Activated naive CD8-positive, alpha-beta T cell treated with anti-CD3 and anti-CD28 coated beads, Interleukin-2, amount 10 ng/mL, durations not matched to agents 7 days and 5 days (primary cell): ENCODE results near the gene KLHL35. TPM values are rescaled to one million over a fixed set of nuclear protein-coding genes. Genes with fewer than 3 reads are reported as not detected.

Experiments used
- ATAC-seq: fragments of 150-1000 bp; cut with Tn5 transposase; one replicate; pipeline ENCODE4 v1.10.0; 2021; ENCODE audit warnings: low read depth, moderate library complexity
- POLR2A ChIA-PET: fragments of 350-600 bp; sonication (Branson Sonifier 250); formaldehyde crosslinking; loops from one replicate; lab custom pipeline; 2021; ENCODE audit warnings: antibody characterized with exemption; lab: Charles Lee
- DNase-seq: peaks from one replicate; pipeline ENCODE4 v3.0.0; 2021
- H3K27ac Mint-ChIP-seq: one replicate; pipeline ENCODE4 v1.8.0; 2022; ENCODE audit warnings: mild to moderate bottlenecking, mixed read lengths
- H3K27me3 Mint-ChIP-seq: one replicate; pipeline ENCODE4 v1.8.0; 2022; ENCODE audit warnings: mild to moderate bottlenecking, moderate library complexity, mixed read lengths
- H3K36me3 Mint-ChIP-seq: one replicate; pipeline ENCODE4 v1.8.0; 2021; ENCODE audit warnings: mild to moderate bottlenecking, mixed read lengths
- H3K4me1 Mint-ChIP-seq: one replicate; pipeline ENCODE4 v1.8.0; 2021; ENCODE audit warnings: mixed read lengths
- H3K4me3 Mint-ChIP-seq: one replicate; pipeline ENCODE4 v1.8.0; 2022; ENCODE audit warnings: mild to moderate bottlenecking, moderate library complexity, mixed read lengths
- H3K9me3 Mint-ChIP-seq: one replicate; pipeline ENCODE4 v1.8.0; 2021; ENCODE audit warnings: mixed read lengths
- total RNA-seq, 2 experiments: library from RNA; stranded (reverse); gene quantifications; one replicate each; pipeline ENCODE4 v1.2.3, GENCODE V29; 2021

KLHL35 gene
- total RNA-seq, 2 experiments from 2014 or later = 0.55 to 0.65 TPM

- Mint-ChIP-seq H3K4me1 (peaks cover 23% of the 10 kb centered on the region), H3K27me3 (peaks cover 2% of the 10 kb centered on the region), H3K9me3 (no peaks in the 10 kb centered on the region), H3K36me3 (peaks cover 5% of the 10 kb centered on the region), H3K27ac (peak overlapping the region; percentile 99), H3K4me3 (peak overlapping the region; percentile 88)
- POLR2A ChIA-PET = interaction anchor here (0.8 to 3.4 kb wide), 9 partner anchors 15 to 134 kb away, joined by 3 to 21 read pairs (median 3); partner anchors contain the start of gene GDPD5
- ATAC-seq = peak; percentile 83
- DNase-seq = peak; percentile 82
These were observed 42.1 kb upstream of the KLHL35 start for GRCh38 chr11:75474878-75475766.

GRCh38 chr11:75474240-75474639, 41.2 kb upstream of the KLHL35 start:
- ATAC-seq (no peak), DNase-seq (no peak)
- Mint-ChIP-seq H3K27me3 (peaks cover 2% of the 10 kb centered on the region), H3K27ac (no peak overlapping the region), H3K4me3 (no peak overlapping the region), H3K36me3 (peaks cover 1% of the 10 kb centered on the region), H3K4me1 (peaks cover 23% of the 10 kb centered on the region), H3K9me3 (no peaks in the 10 kb centered on the region)
- POLR2A ChIA-PET = interaction anchor here (3.4 kb wide), 1 partner anchor 51 kb away, joined by 21 read pairs; the partner anchor contains the start of gene GDPD5

- Mint-ChIP-seq H3K27me3 (peaks cover 4% of the 10 kb centered on the region), H3K9me3 (no peaks in the 10 kb centered on the region), H3K4me1 (peaks cover 23% of the 10 kb centered on the region), H3K27ac (no peak overlapping the region), H3K4me3 (no peak overlapping the region), H3K36me3 (peaks cover 1% of the 10 kb centered on the region)
- ATAC-seq (no peak), DNase-seq (no peak)
- POLR2A ChIA-PET = no interaction called here
These were observed 40.7 kb upstream of the KLHL35 start for GRCh38 chr11:75473684-75474083.

GRCh38 chr11:75472081-75472732, 39.2 kb upstream of the KLHL35 start:
- Mint-ChIP-seq H3K36me3 (peaks cover 1% of the 10 kb centered on the region), H3K27me3 (peaks cover 4% of the 10 kb centered on the region), H3K27ac (no peak overlapping the region), H3K4me1 (peaks cover 18% of the 10 kb centered on the region), H3K9me3 (no peaks in the 10 kb centered on the region), H3K4me3 (no peak overlapping the region)
- ATAC-seq = no peak
- POLR2A ChIA-PET = no interaction called here
- DNase-seq = no peak

- Mint-ChIP-seq H3K9me3 (no peaks in the 10 kb centered on the region), H3K27me3 (peaks cover 4% of the 10 kb centered on the region), H3K27ac (no peak overlapping the region), H3K4me3 (no peak overlapping the region), H3K36me3 (peaks cover 1% of the 10 kb centered on the region), H3K4me1 (peaks cover 19% of the 10 kb centered on the region)
- ATAC-seq (no peak), DNase-seq (no peak)
- POLR2A ChIA-PET = no interaction called here
These were observed 38.4 kb upstream of the KLHL35 start for GRCh38 chr11:75471176-75471973.

GRCh38 chr11:75470476-75471080, 37.6 kb upstream of the KLHL35 start:
- Mint-ChIP-seq H3K4me1 (peaks cover 16% of the 10 kb centered on the region), H3K4me3 (no peak overlapping the region), H3K27me3 (peaks cover 4% of the 10 kb centered on the region), H3K9me3 (no peaks in the 10 kb centered on the region), H3K27ac (no peak overlapping the region), H3K36me3 (peaks cover 1% of the 10 kb centered on the region)
- DNase-seq (no peak), ATAC-seq (no peak)
- POLR2A ChIA-PET = no interaction called here

GRCh38 chr11:75469785-75470405, 36.9 kb upstream of the KLHL35 start:
- Mint-ChIP-seq H3K27me3 (peaks cover 4% of the 10 kb centered on the region), H3K9me3 (no peaks in the 10 kb centered on the region), H3K4me3 (no peak overlapping the region), H3K36me3 (no peaks in the 10 kb centered on the region), H3K4me1 (peaks cover 9% of the 10 kb centered on the region), H3K27ac (no peak overlapping the region)
- POLR2A ChIA-PET = no interaction called here
- no peak for DNase-seq
- ATAC-seq = no peak

GRCh38 chr11:75468534-75469340, 35.7 kb upstream of the KLHL35 start:
- Mint-ChIP-seq H3K4me1 (peaks cover 6% of the 10 kb centered on the region), H3K36me3 (no peaks in the 10 kb centered on the region), H3K9me3 (no peaks in the 10 kb centered on the region), H3K27me3 (peaks cover 4% of the 10 kb centered on the region), H3K4me3 (no peak overlapping the region), H3K27ac (no peak overlapping the region)
- ATAC-seq (no peak), DNase-seq (no peak)
- POLR2A ChIA-PET = interaction anchor here (0.5 kb wide), 1 partner anchor 197 kb away, joined by 3 read pairs; no protein-coding TSS in a partner anchor

- no peak overlapping the region for H3K4me3 Mint-ChIP-seq
- ATAC-seq (no peak), DNase-seq (no peak)
- H3K27ac Mint-ChIP-seq = no peak overlapping the region
- H3K27me3 Mint-ChIP-seq = peaks cover 2% of the 10 kb centered on the region
- H3K9me3 Mint-ChIP-seq = no peaks in the 10 kb centered on the region
- POLR2A ChIA-PET = interaction anchor here (0.5 kb wide), 1 partner anchor 198 kb away, joined by 3 read pairs; no protein-coding TSS in a partner anchor
- H3K36me3 Mint-ChIP-seq = no peaks in the 10 kb centered on the region
- H3K4me1 Mint-ChIP-seq = peaks cover 6% of the 10 kb centered on the region
These were observed 34.9 kb upstream of the KLHL35 start for GRCh38 chr11:75467881-75468280.

- Mint-ChIP-seq H3K9me3 (no peaks in the 10 kb centered on the region), H3K27me3 (peaks cover 2% of the 10 kb centered on the region), H3K4me1 (peaks cover 6% of the 10 kb centered on the region), H3K36me3 (no peaks in the 10 kb centered on the region), H3K4me3 (no peak overlapping the region), H3K27ac (no peak overlapping the region)
- DNase-seq (no peak), ATAC-seq (no peak)
- POLR2A ChIA-PET = no interaction called here
These were observed 34.3 kb upstream of the KLHL35 start for GRCh38 chr11:75467311-75467710.

GRCh38 chr11:75465701-75466531, 32.9 kb upstream of the KLHL35 start:
- Mint-ChIP-seq H3K4me3 (no peak overlapping the region), H3K27ac (no peak overlapping the region), H3K36me3 (no peaks in the 10 kb centered on the region), H3K9me3 (no peaks in the 10 kb centered on the region), H3K27me3 (peaks cover 2% of the 10 kb centered on the region), H3K4me1 (peaks cover 6% of the 10 kb centered on the region)
- no peak for DNase-seq
- POLR2A ChIA-PET = no interaction called here
- ATAC-seq = no peak
